Measurements from ENCODE around the gene AMPD3.

Gene AMPD3

DNA sequence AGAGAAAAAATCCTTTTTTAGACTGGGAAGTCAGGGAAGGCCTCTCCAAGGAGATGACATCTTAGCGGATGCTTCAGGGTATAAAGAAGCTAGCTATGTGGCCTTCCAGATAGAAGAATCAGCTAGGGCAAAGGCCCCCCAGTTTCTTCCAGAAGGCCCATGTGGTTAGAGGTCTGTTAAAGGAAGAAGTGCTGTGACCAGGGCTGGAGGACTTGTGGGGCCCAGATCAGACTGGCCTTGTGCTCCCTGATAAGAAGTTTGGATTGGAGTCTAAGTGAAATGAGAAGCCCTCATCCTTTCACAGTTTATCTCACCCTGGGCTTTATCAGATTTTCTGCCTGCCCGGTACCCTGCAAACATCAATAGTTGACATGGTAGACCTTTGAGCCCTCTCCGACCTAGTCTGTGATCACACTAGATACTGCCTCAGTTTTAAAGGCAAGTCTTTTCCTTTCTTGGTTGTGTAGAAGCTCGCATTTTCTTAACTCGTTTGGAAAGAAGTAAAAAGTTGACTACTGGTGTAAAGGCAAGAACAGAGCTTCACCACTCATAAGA, 7.8 kb downstream of the AMPD3 start:
- no peak for DNase-seq

DNA sequence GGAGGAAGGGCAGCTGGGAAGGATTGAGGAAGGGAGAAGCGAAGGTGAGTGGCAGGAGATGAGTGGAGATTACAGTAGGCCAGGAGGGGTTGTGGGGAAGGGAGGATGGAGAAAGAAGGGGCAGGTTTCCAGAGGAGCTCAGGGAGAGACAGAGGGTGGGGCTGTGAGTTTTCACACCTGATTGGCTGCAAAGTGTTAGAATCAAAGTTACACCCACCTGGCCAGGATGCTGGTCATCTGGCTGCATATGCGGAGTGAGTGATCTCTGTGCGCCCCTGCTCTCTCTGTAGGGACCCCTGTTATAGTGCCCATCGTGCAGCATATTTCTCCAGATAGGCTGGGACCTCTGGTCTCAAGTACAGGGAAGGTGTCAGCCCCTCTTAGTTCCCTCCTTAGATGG, 18.3 kb downstream of the AMPD3 start:
- DNase-seq, result no peak

DNA sequence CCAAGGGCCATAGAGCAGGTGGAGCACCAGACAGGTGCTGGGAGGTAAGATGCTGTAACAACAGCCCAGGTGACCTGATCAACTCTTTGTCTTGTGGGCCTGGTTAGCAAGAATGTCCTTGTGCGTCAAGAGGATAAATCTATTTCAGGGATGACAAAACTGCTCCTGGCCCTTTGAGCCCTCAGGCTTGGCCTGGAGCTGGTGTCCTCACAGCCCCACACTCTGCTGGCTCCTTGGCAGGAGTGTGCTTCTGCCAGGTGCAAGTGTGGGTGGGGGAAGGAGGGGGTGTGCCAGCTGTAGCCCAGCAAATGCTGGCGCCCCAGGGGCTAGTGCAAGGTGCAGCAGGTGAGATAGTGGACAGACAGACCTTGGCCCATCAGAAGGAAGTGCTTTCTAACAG, 19.5 kb downstream of the AMPD3 start:
- peak; percentile 87 for DNase-seq

DNA sequence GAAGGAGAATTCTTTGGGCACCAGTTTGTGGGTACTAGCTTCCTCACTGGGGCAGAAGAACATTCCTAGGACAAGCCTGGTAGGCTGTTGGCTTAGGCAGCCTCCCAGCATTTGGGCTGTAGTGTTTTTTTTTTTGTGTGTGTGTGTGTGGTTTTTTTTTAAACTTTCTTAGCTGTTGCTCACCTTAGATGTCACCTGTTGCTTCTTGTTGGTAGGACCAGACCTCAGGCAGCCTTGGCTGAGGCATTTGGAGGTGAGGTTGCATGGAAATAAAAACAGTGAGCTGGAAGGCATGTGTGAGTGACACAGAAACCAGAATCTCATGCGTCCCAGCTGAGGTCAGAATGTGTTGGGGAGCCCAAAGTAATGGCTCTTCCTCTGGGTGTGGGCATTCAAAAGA, 21.3 kb downstream of the AMPD3 start:
- DNase-seq, result no peak

DNA sequence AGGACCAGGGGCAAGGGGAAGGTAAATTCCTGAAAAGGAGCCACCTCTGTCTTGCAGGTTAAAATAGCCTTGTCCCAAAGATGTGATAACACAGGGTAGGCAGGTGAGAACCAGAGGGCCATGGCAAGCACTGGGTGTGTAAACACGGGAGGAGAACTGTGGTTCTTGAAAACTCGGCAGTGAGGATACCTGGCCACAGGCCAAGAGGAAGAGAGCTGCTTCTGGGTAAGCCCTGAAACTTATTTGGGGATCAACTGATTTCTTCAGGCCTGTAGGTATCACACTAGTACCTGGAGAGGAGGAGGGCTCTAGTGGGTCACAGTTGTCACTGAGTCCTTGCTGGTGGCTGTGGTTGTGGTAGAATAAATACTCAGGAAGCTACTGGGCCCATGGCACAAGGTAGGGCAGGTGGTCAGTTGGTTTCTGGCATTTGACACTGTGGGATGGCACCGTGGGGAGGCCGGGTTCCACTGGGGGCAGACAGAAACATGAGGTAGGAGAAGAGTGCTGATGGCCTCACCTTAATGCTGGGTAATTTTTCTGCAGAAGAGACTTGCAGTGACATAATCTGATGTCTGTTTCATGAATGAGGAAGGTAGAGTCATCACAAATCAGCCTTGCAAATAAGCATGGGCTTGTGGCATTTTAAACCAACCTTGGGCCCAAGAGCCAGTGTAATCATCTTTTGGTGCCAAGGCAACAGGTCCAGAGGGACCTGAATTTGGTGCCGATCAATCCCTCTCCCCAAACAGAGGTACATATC, 22.0 kb downstream of the AMPD3 start:
- DNase-seq, result no peak

DNA sequence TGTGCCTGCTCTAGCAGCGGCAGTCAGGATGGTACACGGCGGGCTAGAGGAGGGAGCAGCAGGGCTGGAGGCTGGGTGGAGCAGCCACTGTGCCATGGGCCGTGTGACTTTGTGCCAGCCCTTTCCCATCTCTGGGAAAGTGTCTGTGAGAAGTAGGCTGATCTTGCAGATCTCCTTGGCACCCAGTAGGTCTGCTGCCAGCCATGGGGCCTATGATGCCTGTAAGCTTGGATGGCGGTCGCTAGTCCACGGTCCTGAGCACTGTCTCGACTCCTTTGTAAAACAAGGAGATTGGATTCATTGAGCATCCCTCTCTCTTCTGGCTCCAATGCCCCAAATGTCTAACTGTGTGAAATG, 22.6 kb downstream of the AMPD3 start:
- no peak for DNase-seq

DNA sequence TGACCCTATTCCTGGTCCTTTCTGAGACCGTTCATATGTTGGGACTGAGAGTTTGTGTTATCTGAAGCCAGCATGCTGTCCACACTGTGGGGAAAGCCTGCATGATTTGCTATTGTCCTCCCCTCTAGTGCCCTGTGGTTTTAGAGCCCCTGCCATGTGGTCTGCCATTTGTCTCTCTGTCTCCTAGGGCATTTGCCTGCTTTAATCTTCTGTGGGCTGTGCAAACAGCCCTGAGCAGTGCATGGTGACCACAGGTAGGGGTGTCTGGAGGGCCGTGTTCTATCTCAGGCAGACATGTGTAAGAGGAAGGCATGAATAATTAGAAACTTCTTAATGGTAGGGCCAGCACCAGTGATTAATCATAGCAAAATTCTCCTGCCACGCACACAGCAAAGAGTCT, 23.0 kb downstream of the AMPD3 start:
- peak; percentile 65 for DNase-seq

DNA sequence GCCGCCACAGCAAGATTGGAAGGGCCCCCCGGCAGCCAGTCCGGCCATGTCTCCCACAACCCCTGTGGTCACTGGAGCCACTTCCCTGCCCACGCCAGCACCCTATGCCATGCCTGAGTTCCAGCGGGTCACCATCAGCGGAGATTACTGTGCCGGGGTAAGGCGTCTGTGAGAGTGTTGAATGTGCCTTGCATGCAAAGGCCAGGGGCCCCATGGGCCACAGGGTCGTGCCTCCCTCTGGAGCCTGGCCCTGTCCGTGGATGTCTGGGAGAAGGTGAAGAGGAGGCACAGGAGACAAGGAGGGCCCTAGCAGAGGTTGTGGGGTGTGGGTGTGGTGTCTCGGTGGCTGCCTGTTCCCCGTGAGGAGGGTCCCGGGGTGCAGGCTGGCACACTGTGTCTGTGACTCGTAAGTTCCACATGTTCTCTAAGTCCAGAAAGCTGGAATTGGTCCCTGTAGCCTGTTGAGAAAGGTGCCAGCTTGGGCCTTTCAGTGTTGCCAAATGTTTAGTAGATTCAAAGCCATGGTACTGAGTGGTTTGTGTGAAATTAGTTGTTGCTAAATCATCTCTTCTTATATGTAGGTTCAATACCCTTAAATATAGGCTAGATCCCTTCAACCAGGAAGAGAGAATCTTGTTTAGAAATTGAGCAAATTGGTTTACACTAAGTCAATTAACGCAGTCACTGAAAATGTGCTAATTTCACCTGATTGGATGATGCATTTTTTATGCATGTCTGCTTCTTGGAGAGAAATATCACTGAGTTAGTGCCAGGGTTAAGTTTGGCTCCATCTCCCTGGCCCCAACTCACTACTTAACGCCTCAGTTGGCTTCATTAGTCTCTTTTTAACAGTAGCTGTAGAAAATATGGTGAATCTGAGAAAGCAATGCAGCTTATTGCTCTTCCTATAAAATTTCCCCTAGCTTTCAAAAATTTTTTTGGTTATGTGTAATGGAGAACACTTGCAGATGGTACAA, 23.8 kb downstream of the AMPD3 start:
- no peak for DNase-seq

DNA sequence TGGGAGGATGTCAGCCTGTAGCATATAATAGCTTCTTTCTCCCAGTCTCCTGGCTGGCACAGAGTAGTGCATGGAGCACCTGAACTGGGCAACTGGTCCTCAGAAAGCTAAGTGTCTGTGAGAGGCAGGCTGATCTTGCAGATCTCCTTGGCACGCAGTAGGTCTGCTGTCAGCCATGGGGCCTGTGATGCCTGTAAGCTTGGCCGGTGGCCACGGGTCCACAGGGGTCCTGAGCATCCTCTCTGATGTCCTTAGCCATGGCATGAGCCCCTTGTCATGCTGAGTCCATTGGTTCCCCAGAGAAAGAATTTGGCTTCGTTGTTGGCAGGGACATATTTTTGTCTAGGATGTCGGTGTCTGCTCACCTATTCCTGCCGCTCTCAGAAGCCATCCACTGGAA, 25.0 kb downstream of the AMPD3 start:
- no peak for DNase-seq

DNA sequence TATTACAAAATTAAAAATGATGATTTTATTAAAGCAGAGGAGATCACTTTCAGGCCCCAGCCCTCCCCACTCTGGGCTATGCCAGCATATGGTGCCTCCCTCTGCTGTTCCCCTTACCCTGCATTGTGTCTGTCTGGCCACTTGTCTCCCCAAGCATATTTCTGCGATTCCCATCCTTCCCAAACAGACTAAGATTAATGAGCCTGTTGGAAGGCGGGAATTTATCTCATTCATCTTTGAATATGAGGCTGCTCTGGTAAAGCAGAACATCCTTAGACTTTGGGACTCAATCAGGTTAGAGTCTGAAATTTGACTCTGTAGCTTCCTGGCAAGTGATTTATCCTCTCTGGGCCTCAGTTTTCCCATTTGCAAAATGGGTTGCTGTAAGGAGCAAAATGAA, 25.7 kb downstream of the AMPD3 start:
- DNase-seq, result no peak

DNA sequence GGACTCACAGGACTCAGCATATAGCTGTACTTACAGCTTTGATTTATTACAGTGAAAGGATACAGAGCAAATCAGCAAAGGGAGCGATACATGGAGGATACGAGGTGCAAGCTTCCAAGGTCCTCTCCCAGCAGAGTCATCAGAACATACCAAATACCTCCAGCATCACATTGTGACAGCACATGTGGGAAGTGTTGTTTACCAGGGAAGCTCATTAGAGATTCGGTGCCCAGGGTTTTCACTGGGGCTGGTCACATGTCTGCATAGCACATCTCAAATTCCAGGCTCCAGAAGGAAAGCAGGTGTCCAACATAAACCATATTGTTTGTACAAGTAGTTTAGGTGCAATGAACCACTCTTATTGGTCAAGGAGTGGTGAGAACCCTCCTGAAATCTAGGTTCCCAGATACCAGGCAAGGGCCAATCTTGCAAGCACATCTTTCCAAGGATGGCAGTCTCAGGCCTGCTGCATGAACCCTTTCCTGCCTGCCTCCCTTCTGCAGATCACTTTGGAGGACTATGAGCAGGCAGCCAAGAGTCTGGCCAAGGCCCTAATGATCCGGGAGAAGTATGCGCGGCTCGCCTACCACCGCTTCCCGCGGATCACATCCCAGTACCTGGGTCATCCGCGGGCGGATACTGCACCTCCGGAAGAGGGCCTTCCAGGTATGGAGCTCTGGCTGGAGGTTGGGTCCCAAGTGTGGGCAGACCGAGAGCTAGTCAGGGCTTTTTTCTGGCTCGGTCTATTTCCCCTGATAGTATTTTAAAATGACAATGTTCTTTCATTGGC, 26.7 kb downstream of the AMPD3 start:
- no peak for DNase-seq

DNA sequence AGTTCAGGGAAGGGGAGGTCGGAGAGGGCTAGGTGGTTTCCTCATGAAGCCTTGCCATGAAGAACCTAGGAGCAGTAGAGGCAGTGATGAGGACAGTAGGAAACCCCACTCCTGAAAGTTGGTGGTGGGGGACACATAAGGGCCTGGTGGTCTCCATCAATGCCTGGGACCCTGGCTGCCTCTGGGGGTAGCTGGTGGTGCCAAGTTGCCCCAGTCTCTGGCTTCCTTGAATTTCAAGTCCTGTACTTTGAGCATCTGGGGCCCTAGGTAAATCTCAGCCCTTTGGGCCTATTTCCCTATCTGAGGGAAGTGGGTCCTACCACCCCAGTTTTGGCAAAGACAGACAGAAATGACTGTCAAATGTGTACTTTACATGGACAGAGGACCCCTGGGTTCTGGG, 28.1 kb downstream of the AMPD3 start:
- no peak for DNase-seq

DNA sequence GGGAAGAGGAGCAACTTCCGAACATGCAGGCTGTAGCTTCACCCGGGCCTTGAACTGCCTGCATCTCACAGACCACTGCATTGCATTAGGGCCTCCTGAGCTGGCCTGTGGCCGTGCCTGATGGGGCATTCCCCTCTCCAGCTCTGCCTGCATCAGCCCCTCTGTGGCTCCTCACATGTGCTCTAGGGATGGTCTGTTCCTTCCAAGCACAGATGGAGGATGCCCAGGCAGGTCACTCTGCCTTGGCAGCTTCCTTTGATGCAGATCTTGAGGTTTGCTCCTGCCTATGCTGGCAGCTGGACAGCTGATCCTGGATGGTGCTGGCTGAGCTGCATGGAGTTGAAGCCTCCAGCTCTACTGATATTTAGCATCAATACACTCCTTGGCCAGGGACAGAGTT, 28.5 kb downstream of the AMPD3 start:
- DNase-seq, result no peak

DNA sequence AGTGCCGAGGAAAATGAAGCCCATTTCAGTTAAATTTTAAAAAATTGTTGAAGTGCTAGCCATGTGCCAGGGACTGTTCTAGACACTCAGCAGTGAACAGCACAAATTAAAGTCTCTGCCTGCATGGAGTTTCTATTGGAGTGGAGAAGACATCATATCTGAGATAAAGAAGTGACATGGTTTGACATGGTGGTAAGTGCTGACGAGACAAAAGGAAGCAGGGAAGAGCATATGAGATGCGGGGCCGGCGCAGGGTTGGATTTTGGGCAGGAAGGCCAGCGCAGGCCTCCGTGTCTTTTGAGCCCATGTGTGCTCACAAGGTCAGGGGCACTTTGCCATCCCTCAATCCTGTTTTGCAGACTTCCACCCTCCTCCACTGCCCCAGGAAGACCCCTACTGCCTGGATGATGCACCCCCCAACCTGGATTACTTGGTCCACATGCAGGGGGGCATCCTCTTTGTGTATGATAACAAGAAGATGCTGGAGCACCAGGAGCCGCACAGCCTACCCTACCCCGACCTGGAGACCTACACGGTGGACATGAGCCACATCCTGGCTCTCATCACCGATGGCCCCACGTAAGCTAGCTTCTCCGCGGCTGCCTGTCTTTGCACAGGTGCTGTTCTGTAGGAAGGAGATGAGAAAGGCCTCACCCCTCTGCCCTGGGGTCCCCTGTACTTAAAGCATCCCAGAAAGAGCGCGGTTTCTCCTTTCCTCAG, 29.6 kb downstream of the AMPD3 start:
- DNase-seq, result no peak

DNA sequence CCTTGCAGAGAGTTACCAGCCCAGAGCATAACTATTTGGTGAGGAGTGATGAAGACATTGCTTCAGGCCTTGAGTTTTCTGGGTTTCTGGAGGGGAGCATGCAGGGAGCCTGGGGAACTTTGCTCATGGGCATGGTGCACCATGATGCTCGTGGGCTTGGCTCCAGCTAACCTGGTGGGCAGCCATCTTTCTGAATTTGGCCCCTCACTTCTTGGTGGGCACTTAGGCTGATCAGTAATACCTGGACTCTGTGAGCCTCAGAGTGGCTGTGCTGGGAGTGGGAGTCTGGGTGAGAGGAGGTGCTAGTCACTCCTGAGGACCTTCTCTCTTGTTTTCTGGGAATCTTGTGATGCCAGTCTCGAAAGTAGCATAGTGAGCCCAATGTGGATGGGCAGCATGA, 30.6 kb downstream of the AMPD3 start:
- no peak for DNase-seq

DNA sequence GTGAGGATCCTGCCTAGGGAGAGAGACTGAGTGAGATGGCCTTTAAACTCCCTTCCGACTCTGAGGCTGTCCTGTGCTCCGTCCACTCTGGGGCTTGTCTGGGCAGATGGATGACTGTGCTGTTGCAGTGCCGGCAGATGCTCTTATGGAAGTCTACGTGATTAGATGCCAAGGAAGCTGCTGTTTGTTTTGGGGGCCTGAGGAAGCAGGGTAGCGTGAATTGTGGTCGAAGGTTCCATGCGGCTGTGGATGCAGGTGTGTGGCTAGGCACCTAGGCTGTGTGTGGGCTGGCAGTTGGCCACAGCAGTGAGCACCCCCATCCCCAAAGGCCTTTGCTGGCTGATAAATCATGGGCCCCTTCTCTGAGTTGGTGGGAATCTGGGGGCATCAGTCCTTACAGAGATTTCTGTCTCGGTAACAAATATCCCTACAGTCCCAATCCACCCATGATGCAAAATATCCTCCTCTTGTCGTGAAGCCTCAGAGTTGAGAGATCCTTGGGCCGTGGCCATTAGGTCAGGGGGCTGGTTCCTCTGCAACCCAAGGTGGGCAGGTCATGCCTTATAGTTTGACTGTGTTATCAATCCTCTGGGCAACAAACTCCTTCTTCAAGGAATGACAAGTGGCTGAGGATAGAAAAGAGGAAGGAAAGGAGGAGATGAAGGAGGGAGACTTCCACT, 31.2 kb downstream of the AMPD3 start:
- DNase-seq, result no peak

DNA sequence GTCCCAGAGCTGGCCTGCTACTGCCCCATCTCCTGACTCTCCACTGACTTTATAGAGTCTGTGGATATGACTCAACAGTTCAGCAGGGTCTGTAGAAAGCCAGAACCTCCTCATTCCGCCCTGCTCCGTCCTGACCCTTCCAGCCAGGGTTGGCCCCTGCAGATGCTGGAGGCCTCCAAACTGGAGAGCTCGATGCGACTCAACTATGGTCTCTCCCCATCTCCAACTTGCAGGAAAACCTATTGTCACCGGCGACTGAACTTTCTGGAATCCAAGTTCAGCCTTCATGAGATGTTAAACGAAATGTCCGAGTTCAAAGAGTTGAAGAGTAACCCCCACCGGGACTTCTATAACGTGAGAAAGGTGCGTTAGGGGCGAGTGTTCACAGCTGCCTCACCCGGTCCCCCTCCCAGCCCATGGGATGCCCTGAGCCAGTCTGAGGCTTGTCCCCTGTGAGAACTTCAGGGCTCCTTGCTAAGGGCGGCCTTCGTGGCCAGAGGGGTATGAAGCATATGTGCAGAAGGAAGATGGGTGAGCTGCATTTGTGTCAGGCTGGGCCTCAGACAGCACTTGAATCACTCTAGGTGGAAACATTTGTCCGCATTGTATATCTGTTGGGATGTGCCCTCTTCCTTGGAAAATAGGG, 32.1 kb downstream of the AMPD3 start:
- DNase-seq, result no peak

DNA sequence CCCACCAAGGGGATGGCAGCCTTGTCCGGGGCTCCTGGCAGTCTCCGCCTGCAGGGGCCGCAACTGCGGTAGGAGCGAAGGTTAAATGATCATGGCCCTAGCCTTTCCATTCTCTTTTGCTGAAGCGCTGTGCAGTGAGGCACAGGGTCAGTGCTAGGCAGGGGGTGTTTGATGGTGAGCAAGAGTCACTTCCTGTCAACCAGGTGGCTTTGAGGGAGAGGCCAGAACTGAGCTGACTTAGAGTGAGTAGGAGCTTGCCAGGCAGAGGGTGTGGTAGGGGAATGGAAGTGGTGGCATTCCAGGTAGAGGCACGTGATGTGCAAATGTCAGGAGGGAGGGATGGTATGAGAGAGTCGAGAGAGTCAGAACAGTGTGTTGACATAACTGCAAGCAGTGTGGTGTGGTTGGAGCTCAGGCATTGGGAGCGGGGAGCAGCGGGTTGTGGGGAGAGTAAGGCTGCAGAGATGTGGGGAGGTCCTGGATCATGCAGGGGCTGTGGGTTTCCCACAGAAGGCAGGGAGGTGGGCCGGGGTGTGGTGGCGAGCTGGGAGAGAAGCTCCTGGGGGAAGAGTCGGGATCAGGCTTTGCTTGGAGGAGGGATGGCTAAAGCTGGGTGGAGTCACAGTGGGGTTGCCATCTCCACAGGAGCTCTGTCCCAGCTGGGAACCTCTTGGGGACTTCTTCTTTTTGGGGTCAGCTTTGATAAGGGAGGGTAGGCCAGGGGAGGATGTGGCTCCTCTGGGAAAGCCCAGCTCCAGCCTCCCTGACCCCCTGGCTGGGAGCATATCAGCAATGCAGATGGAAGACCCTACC, 33.3 kb downstream of the AMPD3 start:
- DNase-seq, result no peak

DNA sequence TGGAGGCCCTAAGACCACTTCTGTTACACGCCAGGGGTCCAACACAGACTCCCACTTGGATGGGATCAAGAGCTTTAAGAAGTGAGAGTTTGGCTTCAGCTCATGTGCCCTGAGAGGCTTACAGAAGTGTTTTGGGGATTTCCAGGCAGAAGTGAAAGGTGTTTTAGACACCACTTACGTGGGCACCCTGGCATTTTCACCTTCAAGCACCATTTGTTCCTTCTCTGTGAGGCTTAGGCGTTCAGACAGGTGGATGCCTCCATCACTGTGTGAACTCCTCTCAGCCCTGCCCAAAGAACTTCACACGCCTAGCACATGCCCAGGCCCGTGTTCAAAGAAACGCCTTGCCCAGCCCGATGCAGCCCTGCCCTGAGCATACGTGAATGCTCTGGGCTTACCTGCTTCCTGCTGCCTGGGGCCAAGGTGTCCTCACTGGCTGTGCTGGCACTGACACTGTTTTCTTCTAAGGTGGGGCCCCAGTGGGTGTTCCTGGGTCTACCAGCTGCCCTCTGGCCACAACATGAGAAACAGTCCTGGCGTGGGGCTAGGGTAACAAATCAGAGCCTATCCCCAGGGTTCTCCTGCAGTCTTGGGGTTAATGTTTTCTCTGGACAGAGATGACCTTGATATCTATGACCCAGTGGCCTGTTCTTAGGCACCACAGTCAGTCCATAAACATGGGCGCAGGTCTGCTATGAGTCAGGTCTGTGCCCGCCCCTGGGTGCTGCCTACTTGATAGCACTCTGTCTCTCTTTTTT, 34.0 kb downstream of the AMPD3 start:
- DNase-seq, result no peak

DNA sequence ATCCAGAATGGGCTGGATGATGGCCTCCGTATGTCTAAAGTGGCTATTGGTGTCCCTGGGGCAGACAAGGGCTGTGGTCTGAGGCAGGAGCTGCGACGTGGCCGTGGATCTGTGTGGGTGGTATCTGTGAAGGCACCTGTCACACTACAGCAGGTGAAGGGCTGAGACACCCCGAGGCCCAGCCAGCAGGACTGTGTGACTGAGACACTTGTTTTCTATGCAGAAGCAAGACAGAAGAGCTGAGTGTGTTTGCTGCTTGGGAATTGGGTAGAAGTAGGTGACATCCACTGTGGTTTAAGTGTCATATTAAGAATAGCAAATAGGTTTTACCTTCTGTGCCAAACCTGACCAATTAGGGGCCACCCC, 35.0 kb downstream of the AMPD3 start:
- DNase-seq, result no peak
